IMR-90 (cell line): ENCODE data around the gene TPM4. TPM values are rescaled to one million over a fixed set of nuclear protein-coding genes. Genes with fewer than 3 reads are reported as not detected.

Source experiments
- ATAC-seq: fragments of 200-7000 bp; cut with Tn5 transposase; 2 replicates; pipeline ENCODE4 v1.9.1; 2020; ENCODE audit warnings: low read depth, mild to moderate bottlenecking, moderate library complexity
- BruUV-seq: library from RNA; stranded (reverse); fragments of 400-500 nt; replicated peaks from 2 replicates; lab custom pipeline; 2021; lab: Mats Ljungman, UMichigan
- CTCF ChIA-PET: fragments of 300-600 bp; formaldehyde crosslinking; extraction: SDS; loops from one replicate; lab custom pipeline; 2021; ENCODE audit warnings: antibody characterized with exemption; lab: Yijun Ruan, JAX
- POLR2A ChIA-PET: fragments of 300-600 bp; sonication (Branson Sonifier 250); formaldehyde crosslinking; loops from one replicate; lab custom pipeline; 2022; ENCODE audit warnings: antibody characterized with exemption; ENCODE audit not compliant: unreplicated experiment; lab: Charles Lee
- DNase-seq: peaks from one replicate; pipeline ENCODE4 v3.0.0; 2013
- H2AFZ ChIP-seq: replicated peaks from 2 replicates; pipeline ENCODE3; 2013; ENCODE audit warnings: low read length, mild to moderate bottlenecking; ENCODE audit not compliant: poor library complexity
- H2AK5ac ChIP-seq: 2 replicates; pipeline ENCODE4 v1.6.1; 2013; ENCODE audit warnings: low read depth, low read length, inconsistent platforms
- H2AK9ac ChIP-seq: replicated peaks from 2 replicates; pipeline ENCODE3; 2013; ENCODE audit warnings: mild to moderate bottlenecking, low read depth, low read length, moderate library complexity; ENCODE audit not compliant: poor library complexity
- H2BK120ac ChIP-seq: 2 replicates; pipeline ENCODE4 v1.6.1; 2013; ENCODE audit warnings: low read depth, low read length, inconsistent platforms
- H2BK15ac ChIP-seq: 3 replicates; pipeline ENCODE4 v1.6.1; 2013; ENCODE audit warnings: low read depth, low read length, inconsistent platforms
- H2BK20ac ChIP-seq: 2 replicates; pipeline ENCODE4 v1.6.1; 2013; ENCODE audit warnings: low read depth, mild to moderate bottlenecking, inconsistent platforms, low read length, moderate library complexity
- H2BK5ac ChIP-seq: 2 replicates; pipeline ENCODE4 v1.6.1; 2013; ENCODE audit warnings: mild to moderate bottlenecking, low read depth, low read length, inconsistent platforms; ENCODE audit not compliant: poor library complexity, severe bottlenecking
- H3K14ac ChIP-seq: replicated peaks from 2 replicates; pipeline ENCODE4 v1.6.1; 2013; ENCODE audit warnings: low read depth, low read length, inconsistent platforms
- H3K18ac ChIP-seq: 2 replicates; pipeline ENCODE4 v1.6.1; 2013; ENCODE audit warnings: low read depth, low read length, control low read depth
- H3K23ac ChIP-seq: 2 replicates; pipeline ENCODE4 v1.6.1; 2013; ENCODE audit warnings: low read depth, low read length, inconsistent platforms
- H3K27ac ChIP-seq: 2 replicates; pipeline ENCODE4 v1.5.1; 2013; ENCODE audit warnings: mild to moderate bottlenecking, control low read depth, low read length; ENCODE audit not compliant: insufficient read depth
- H3K27me3 ChIP-seq: 2 replicates; pipeline ENCODE4 v1.6.1; 2013; ENCODE audit warnings: low read length; ENCODE audit not compliant: control insufficient read depth, insufficient read depth
- H3K36me3 ChIP-seq: 2 replicates; pipeline ENCODE4 v1.6.1; 2013; ENCODE audit warnings: low read length, mixed read lengths; ENCODE audit not compliant: control insufficient read depth, insufficient read depth
- H3K4ac ChIP-seq: 2 replicates; pipeline ENCODE4 v1.6.1; 2013; ENCODE audit warnings: low read depth, low read length, inconsistent platforms
- H3K4me1 ChIP-seq: 2 replicates; pipeline ENCODE4 v1.6.1; 2013; ENCODE audit warnings: low read length, mixed read lengths; ENCODE audit not compliant: control insufficient read depth, insufficient read depth
- H3K4me2 ChIP-seq: 2 replicates; pipeline ENCODE4 v1.6.1; 2013; ENCODE audit warnings: low read depth, mild to moderate bottlenecking, control low read depth, low read length, moderate library complexity
- H3K4me3 ChIP-seq: 2 replicates; pipeline ENCODE4 v1.5.1; 2013; ENCODE audit warnings: low read depth, mild to moderate bottlenecking, control low read depth, low read length, moderate library complexity; ENCODE audit not compliant: insufficient read depth
- H3K56ac ChIP-seq: 2 replicates; pipeline ENCODE4 v1.6.1; 2013; ENCODE audit warnings: low read length, inconsistent platforms; ENCODE audit not compliant: insufficient read depth; ENCODE audit errors: extremely low read depth
- H3K79me1 ChIP-seq, 2 experiments: 2 replicates each; pipeline ENCODE4 v1.6.1; 2013; ENCODE audit warnings: low read length in 2 of 2, inconsistent platforms in 1 of 2, low read depth in 1 of 2
- H3K9ac ChIP-seq: 2 replicates; pipeline ENCODE4 v1.6.1; 2013; ENCODE audit warnings: low read depth, low read length, control low read depth
- H3K9me1 ChIP-seq: 2 replicates; pipeline ENCODE4 v1.6.1; 2013; ENCODE audit warnings: low read length, inconsistent platforms; ENCODE audit not compliant: insufficient read depth
- H3K9me3 ChIP-seq: 2 replicates; pipeline ENCODE4 v1.6.1; 2013; ENCODE audit warnings: low read length; ENCODE audit not compliant: control insufficient read depth, insufficient read depth
- H4K20me1 ChIP-seq: 2 replicates; pipeline ENCODE4 v1.6.1; 2013; ENCODE audit warnings: low read length, inconsistent platforms; ENCODE audit not compliant: insufficient read depth
- H4K5ac ChIP-seq: 2 replicates; pipeline ENCODE4 v1.6.1; 2013; ENCODE audit warnings: mild to moderate bottlenecking, low read depth, low read length, control low read depth
- H4K8ac ChIP-seq, 2 experiments: 2 replicates each; pipeline ENCODE4 v1.6.1; 2013; ENCODE audit warnings: low read depth in 2 of 2, low read length in 2 of 2, control low read depth in 1 of 2, inconsistent platforms in 1 of 2
- H4K91ac ChIP-seq: 2 replicates; pipeline ENCODE4 v1.6.1; 2013; ENCODE audit warnings: low read depth, low read length, inconsistent platforms; ENCODE audit not compliant: insufficient read depth
- BHLHE40 ChIP-seq: fragments of 150-350 bp; IDR thresholded peaks from 2 replicates; pipeline ENCODE4 v1.6.1; 2016; ENCODE audit warnings: mild to moderate bottlenecking, low read depth, low read length
- CTCF ChIP-seq: conservative IDR thresholded peaks from 2 replicates; pipeline ENCODE4 v1.5.1; 2012; ENCODE audit warnings: mild to moderate bottlenecking, low read depth, low read length, improper control_type of control experiment
- ELK1 ChIP-seq: fragments of 150-350 bp; IDR thresholded peaks from 2 replicates; pipeline ENCODE4 v1.6.1; 2016; ENCODE audit warnings: low read depth, mild to moderate bottlenecking, low read length, moderate library complexity, borderline replicate concordance
- MAFK ChIP-seq: IDR thresholded peaks from 2 replicates; pipeline ENCODE4 v1.6.1; 2012; ENCODE audit warnings: low read depth, low read length, improper control_type of control experiment
- MXI1 ChIP-seq: IDR thresholded peaks from 2 replicates; pipeline ENCODE4 v1.6.1; 2012; ENCODE audit warnings: low read depth, mild to moderate bottlenecking, low read length, moderate library complexity, borderline replicate concordance
- NFE2L2 ChIP-seq: fragments of 150-350 bp; IDR thresholded peaks from 2 replicates; pipeline ENCODE4 v1.6.1; 2016; ENCODE audit warnings: low read depth, mild to moderate bottlenecking, low read length
- RCOR1 ChIP-seq: IDR thresholded peaks from 2 replicates; pipeline ENCODE4 v1.6.1; 2012; ENCODE audit warnings: mild to moderate bottlenecking, low read length, improper control_type of control experiment; ENCODE audit not compliant: insufficient replicate concordance
- RFX5 ChIP-seq: IDR thresholded peaks from 2 replicates; pipeline ENCODE4 v1.8.0; 2012; ENCODE audit warnings: low read depth, mild to moderate bottlenecking, low read length, moderate library complexity
- SMC3 ChIP-seq: fragments of 150-350 bp; IDR thresholded peaks from 2 replicates; pipeline ENCODE4 v1.6.1; 2016; ENCODE audit warnings: low read depth, mild to moderate bottlenecking, antibody characterized with exemption, low read length, moderate library complexity
- USF2 ChIP-seq: fragments of 150-350 bp; IDR thresholded peaks from 2 replicates; pipeline ENCODE4 v1.6.1; 2017; ENCODE audit warnings: mild to moderate bottlenecking, antibody characterized with exemption, low read length, low read depth
- WGBS, 2 experiments: methylation state at CpG; one replicate each; pipeline versions ENCODE4 v1.1.5 to v1.1.7; 2013; ENCODE audit warnings: missing lambda C conversion rate in 2 of 2; ENCODE audit not compliant: insufficient read length in 1 of 2; ENCODE audit errors: extremely low coverage in 2 of 2; 5-methylcytosine and 5-hydroxymethylcytosine counted together
- dilution Hi-C: fragments of 300-500 bp; cut with HindIII; formaldehyde crosslinking; loops from one replicate; pipeline ENCODE4 v1.14.3; 2018; ENCODE audit warnings: low sequenced_read_pairs; ENCODE audit not compliant: unreplicated experiment
- in situ Hi-C: fragments of 300-500 bp; cut with MboI; formaldehyde crosslinking; loops from 3 replicates; pipeline ENCODE4 v1.14.3; 2019; ENCODE audit warnings: low sequenced_read_pairs, inconsistent platforms, mixed read lengths
- intact Hi-C: fragments of 100-400 bp; cut with micrococcal nuclease; formaldehyde crosslinking; loops from 2 replicates; pipeline ENCODE4 v1.10.0; 2022
- polyA plus RNA-seq, 3 experiments: library from polyadenylated mRNA; depleted of rRNA; stranded (reverse); fragments of >200 nt; gene quantifications; 2 replicates each; pipeline ENCODE4 v1.2.3, GENCODE V29; 2012; ENCODE audit warnings: low replicate concordance in 1 of 3
- total RNA-seq: library from RNA; depleted of rRNA; stranded (reverse); fragments of >200 nt; gene quantifications from 2 replicates; pipeline ENCODE4 v1.2.3, GENCODE V29; 2012

The TPM4 gene
- total and polyA plus RNA-seq, 2 of the 4 experiments (the other 2 are of a cell fraction) = 1,075 to 1,160 TPM

- Histone ChIP-seq H3K27me3 (no peaks in the 10 kb centered on the region), H3K79me1 (peaks cover 11 to 49% of the 10 kb centered on the region in 2 experiments), H3K9me3 (no peaks in the 10 kb centered on the region), H2AK5ac (peak overlapping the region; percentile 95; the same call in 1 of the 2 replicates), H3K4me1 (peaks cover 7% of the 10 kb centered on the region), H3K9ac (peak overlapping the region; percentile 77; the same call in 1 of the 2 replicates), H3K23ac (peak overlapping the region; percentile 83; the same call in 1 of the 2 replicates), H3K27ac (no peak overlapping the region), H4K8ac (no peak overlapping the region; a peak in 1 of 4 replicates), H3K14ac (no peak overlapping the region; the same call in 1 of the 2 replicates), H2BK120ac (no peak overlapping the region), H2AFZ (no peak overlapping the region), H3K4me3 (no peak overlapping the region; the same call in 1 of the 2 replicates), H4K91ac (no peak overlapping the region), H3K56ac (no peak overlapping the region), H4K5ac (no peak overlapping the region), H2BK5ac (no peak overlapping the region), H3K9me1 (peaks cover 16% of the 10 kb centered on the region), H4K20me1 (peaks cover 29% of the 10 kb centered on the region; the same call in 1 of the 2 replicates), H2BK15ac (no peak overlapping the region), H3K4ac (peak overlapping the region; percentile 77; the same call in 1 of the 2 replicates), H3K36me3 (peaks cover 4% of the 10 kb centered on the region; the same call in 1 of the 2 replicates), H3K18ac (no peak overlapping the region), H2BK20ac (no peak overlapping the region), H3K4me2 (peak overlapping the region; percentile 90), H2AK9ac (peak overlapping the region; percentile 90)
- intact Hi-C loops = loop anchor here (5.0 kb wide), 1 partner anchor 35 kb away; no protein-coding TSS in a partner anchor
- no peak for ATAC-seq
- in situ Hi-C loops = loop anchor here (5.0 kb wide), 1 partner anchor 75 kb away; the partner anchor contains the start of gene FAM32A
- CTCF ChIA-PET = interaction anchor here (1.0 kb wide), 1 partner anchor 47 kb away, joined by 4 read pairs; no protein-coding TSS in a partner anchor
- DNase-seq = no peak
- dilution Hi-C loops = no loop called here
- BruUV-seq = no TSS peak
- TF ChIP-seq RCOR1 = no peak
- no peak for TF ChIP-seq CTCF
- TF ChIP-seq BHLHE40 = no peak
- no peak for TF ChIP-seq USF2
- TF ChIP-seq MAFK = no peak
- TF ChIP-seq MXI1 = no peak
- TF ChIP-seq SMC3 = no peak
- no peak for TF ChIP-seq NFE2L2
- TF ChIP-seq RFX5 = no peak
- no peak for TF ChIP-seq ELK1
- POLR2A ChIA-PET = no interaction called here
- WGBS, 2 experiments = 50% methylated on average over 1 of the region's 2 CpGs; no CpG with 5 or more reads in 1 of the 2 experiments
These were observed 36.5 kb downstream of the TPM4 start for GRCh38 chr19:16112778-16113177.
